Stimulated activated CD8-positive, alpha-beta memory T cell treated with anti-CD3 and anti-CD28 coated beads, Interleukin-7, amount 100 ng/mL, for 48 hours (primary cell): Measurements from ENCODE around the gene ZFPM1.

Experiments used
- DNase-seq, 2 donors: peaks; one replicate each; pipeline ENCODE4 v3.0.0-alpha.2; 2020; ENCODE audit warnings: low read depth in 1 of 2; ENCODE audit errors: extremely low read depth in 1 of 2

Gene ZFPM1

GRCh38 chr16:88585269-88585668, 132.2 kb downstream of the ZFPM1 start:
- DNase-seq: no peak

GRCh38 chr16:88585927-88586581, 133.0 kb downstream of the ZFPM1 start:
- no peak for DNase-seq
